Esophagus squamous epithelium (tissue), 5 donors: ENCODE data around the gene STK16. TPM values are rescaled to one million over a fixed set of nuclear protein-coding genes. Genes with fewer than 3 reads are reported as not detected.

Experiments
- DNase-seq: peaks from one replicate; lab custom pipeline; 2025; lab: John Stamatoyannopoulos, UW
- H3K27ac ChIP-seq, 4 donors: fragments of 200-600 bp; sonication (generic); one replicate each; pipeline ENCODE4 v1.5.1; 2016 to 2019; ENCODE audit warnings: mild to moderate bottlenecking in 1 of 4
- H3K27me3 ChIP-seq, 4 donors: fragments of 200-600 bp; sonication (generic); 1 replicate in 3 of 4; 2 replicates in 1 of 4; pipeline versions ENCODE4 v1.5.1 to v1.6.0; 2017 to 2021; ENCODE audit warnings: antibody characterized with exemption in 1 of 4
- H3K36me3 ChIP-seq, 3 donors: fragments of 200-600 bp; sonication (generic); one replicate each; pipeline ENCODE4 v1.5.1; 2016 to 2019
- H3K4me1 ChIP-seq, 3 donors: fragments of 200-600 bp; sonication (generic); one replicate each; pipeline ENCODE4 v1.5.1; 2017 to 2019
- H3K4me3 ChIP-seq, 4 donors: fragments of 200-600 bp; sonication (generic); 1 replicate in 3 of 4; 2 replicates in 1 of 4; pipeline ENCODE4 v1.5.1; 2016 to 2019; ENCODE audit warnings: mild to moderate bottlenecking in 2 of 4, moderate library complexity in 1 of 4
- H3K9me3 ChIP-seq, 3 donors: fragments of 200-600 bp; sonication (generic); one replicate each; pipeline ENCODE4 v1.5.1; 2016 to 2019
- POLR2A ChIP-seq, 4 donors: fragments of 450-650 bp; IDR thresholded peaks; one replicate each; pipeline ENCODE4 v1.6.1; 2017; ENCODE audit warnings: antibody characterized with exemption in 4 of 4, mild to moderate bottlenecking in 4 of 4, moderate library complexity in 3 of 4
- WGBS, 2 donors: methylation state at CpG; one replicate each; pipeline ENCODE4 v1.1.5; 2018; 5-methylcytosine and 5-hydroxymethylcytosine counted together
- intact Hi-C: fragments of 100-400 bp; cut with DNase I; formaldehyde crosslinking; loops from one replicate; pipeline ENCODE4 v1.15.0; 2022
- total RNA-seq, 4 donors: library from RNA; depleted of rRNA; stranded (reverse); fragments of >200 nt; gene quantifications; one replicate each; pipeline ENCODE4 v1.1.0, GENCODE V29; 2016
- TF ChIP-seq, protein P1 (sequence below), 6 experiments: fragments of 450-650 bp in 4 of 6; fragments of 200-600 bp in 2 of 6; sonication (generic) in 2 of 6; IDR thresholded peaks; one replicate each; pipeline ENCODE4 v1.5.1; 2016 to 2019; ENCODE audit warnings: antibody characterized with exemption in 6 of 6, mild to moderate bottlenecking in 4 of 6, moderate library complexity in 4 of 6
- donor health status: DM: yes; HTN: yes; CAD: no.

Gene STK16
- total RNA-seq, 4 donors from 2014 or later = 8.6 to 27.4 (median 19.3) TPM

DNA sequence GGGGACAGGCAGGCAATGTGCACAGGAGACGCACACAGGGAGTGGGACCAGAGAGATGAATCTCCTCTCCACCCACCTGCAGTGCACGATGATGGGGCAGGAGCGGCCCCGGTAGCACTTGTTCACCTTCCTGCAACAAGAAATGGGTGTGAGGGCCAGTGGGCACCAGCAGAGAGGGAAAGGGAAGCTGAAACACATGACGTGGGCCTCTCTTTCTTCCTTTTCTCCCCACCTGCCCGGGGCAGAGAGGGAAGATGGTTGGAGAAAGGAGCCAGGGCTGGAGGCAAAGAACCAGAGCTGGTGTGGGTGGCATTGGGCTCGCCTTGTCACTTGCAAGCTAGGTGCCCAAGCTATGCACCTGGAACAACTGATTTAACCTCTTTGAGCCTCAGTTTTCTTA, 46.1 kb downstream of the STK16 start:
- no peaks in the 10 kb centered on the region for H3K27me3 ChIP-seq
- 65 to 89% methylated on average over 3 to 6 of the region's 7 CpGs for WGBS, 2 donors
- no peaks in the 10 kb centered on the region for H3K36me3 ChIP-seq
- H3K4me1 ChIP-seq = peaks cover 20 to 58% (median 33%) of the 10 kb centered on the region in 3 donors
- H3K4me3 ChIP-seq = no peak overlapping the region
- intact Hi-C loops = no loop called here
- TF ChIP-seq, protein P1, sequence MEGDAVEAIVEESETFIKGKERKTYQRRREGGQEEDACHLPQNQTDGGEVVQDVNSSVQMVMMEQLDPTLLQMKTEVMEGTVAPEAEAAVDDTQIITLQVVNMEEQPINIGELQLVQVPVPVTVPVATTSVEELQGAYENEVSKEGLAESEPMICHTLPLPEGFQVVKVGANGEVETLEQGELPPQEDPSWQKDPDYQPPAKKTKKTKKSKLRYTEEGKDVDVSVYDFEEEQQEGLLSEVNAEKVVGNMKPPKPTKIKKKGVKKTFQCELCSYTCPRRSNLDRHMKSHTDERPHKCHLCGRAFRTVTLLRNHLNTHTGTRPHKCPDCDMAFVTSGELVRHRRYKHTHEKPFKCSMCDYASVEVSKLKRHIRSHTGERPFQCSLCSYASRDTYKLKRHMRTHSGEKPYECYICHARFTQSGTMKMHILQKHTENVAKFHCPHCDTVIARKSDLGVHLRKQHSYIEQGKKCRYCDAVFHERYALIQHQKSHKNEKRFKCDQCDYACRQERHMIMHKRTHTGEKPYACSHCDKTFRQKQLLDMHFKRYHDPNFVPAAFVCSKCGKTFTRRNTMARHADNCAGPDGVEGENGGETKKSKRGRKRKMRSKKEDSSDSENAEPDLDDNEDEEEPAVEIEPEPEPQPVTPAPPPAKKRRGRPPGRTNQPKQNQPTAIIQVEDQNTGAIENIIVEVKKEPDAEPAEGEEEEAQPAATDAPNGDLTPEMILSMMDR (IDR thresholded peaks at IDR 0.05) = no peak
- TF ChIP-seq POLR2A (IDR thresholded peaks at IDR 0.05) = no peak
- no peaks in the 10 kb centered on the region for H3K9me3 ChIP-seq
- no peak for DNase-seq
- H3K27ac ChIP-seq = no peak overlapping the region

DNA sequence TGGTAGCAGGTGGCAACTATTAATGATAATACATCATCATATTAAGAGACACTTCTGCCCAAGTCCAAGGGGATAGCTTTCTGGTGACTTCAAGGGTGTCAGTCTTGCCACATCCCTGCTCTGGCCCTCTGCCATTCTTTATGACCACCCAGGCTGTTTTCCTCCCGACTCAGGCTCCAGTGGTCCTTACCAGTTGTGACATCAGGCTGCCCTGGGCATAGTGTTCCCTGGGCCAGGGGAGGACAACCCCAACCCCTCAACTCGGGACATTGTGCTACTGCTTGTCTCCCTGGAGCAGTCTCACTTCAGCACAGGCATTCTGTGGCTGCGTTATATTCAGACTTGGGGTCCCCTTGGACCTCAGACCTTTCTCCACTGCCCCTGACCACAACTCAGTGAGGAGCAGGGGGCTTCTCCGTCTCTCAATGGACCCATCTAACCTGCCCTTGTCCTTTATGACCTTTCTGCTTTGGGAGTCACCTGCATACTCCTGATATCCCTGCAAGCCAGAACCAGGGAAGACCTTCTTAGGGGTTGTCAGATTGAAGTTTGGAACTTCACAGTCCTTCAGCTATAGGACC, 46.7 kb downstream of the STK16 start:
- H3K27me3 ChIP-seq = no peaks in the 10 kb centered on the region
- H3K9me3 ChIP-seq = no peaks in the 10 kb centered on the region
- intact Hi-C loops = no loop called here
- 68 to 77% methylated on average over 3 of the region's 4 CpGs for WGBS, 2 donors
- DNase-seq = no peak
- H3K4me3 ChIP-seq = no peak overlapping the region
- no peak for TF ChIP-seq POLR2A (IDR thresholded peaks at IDR 0.05)
- TF ChIP-seq, protein P1 (IDR thresholded peaks at IDR 0.05) = no peak
- H3K4me1 ChIP-seq = peaks cover 14 to 51% (median 29%) of the 10 kb centered on the region in 3 donors
- no peaks in the 10 kb centered on the region for H3K36me3 ChIP-seq
- no peak overlapping the region for H3K27ac ChIP-seq

DNA sequence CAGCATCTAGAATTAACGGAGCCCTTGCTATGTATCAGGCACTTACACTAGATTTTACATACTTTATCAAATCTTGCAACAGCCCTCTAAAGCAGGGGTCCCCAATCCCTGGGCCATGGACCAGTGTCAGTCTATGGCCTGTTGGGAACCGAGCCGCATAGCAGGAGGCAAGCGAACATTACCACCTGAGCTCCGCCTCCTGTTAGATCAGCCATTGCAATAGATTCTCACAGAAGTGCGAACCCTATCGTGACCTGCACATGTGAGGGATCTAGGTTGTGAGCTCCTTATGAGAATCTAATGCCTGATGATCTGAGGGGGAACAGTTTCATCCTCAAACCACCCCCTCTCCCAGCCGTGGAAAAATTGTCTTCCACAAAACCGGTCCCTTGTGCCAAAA, 47.3 kb downstream of the STK16 start:
- Histone ChIP-seq H3K36me3 (no peaks in the 10 kb centered on the region), H3K27ac (no peak overlapping the region), H3K27me3 (no peaks in the 10 kb centered on the region), H3K4me3 (no peak overlapping the region), H3K4me1 (peaks cover 12 to 45% (median 23%) of the 10 kb centered on the region in 3 donors), H3K9me3 (no peaks in the 10 kb centered on the region)
- TF ChIP-seq, protein P1 (IDR thresholded peaks at IDR 0.05) = no peak
- TF ChIP-seq POLR2A (IDR thresholded peaks at IDR 0.05) = no peak
- intact Hi-C loops = no loop called here
- no peak for DNase-seq
- 92% methylated on average over 9 of the region's 9 CpGs for WGBS, 2 donors

DNA sequence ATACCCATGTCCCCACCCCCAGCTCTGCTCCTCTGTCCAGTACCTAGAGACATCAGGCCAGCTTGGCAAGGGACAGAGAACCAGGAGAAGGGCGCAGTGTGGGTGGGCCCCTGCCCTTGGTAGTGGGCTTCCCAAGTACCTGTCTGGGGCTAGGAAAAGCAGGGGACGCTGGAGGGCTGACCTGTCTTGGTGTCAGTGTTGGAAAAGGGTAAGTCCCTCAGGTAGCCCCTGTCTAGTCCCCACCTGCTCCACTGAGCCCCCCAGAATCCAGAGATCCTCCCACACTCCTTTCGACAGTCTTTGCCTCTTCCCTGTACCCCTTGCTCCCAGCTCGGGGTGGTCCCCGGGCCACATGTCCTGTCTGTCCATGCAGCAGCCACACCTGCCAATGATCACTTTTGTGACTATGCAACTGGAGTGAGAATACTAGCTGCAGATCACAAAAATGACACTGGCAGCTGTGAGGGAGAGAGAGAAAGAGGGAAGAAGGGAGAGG, 48.5 kb downstream of the STK16 start:
- 88 to 100% methylated on average over 1 to 4 of the region's 5 CpGs for WGBS, 2 donors
- no peak overlapping the region for H3K4me3 ChIP-seq
- no peak for DNase-seq
- H3K27ac ChIP-seq = peak overlapping the region in 2 of 4 donors; percentile 86
- peaks cover 14 to 38% (median 23%) of the 10 kb centered on the region in 3 donors for H3K4me1 ChIP-seq
- intact Hi-C loops = no loop called here
- no peaks in the 10 kb centered on the region for H3K36me3 ChIP-seq
- no peaks in the 10 kb centered on the region for H3K27me3 ChIP-seq
- no peaks in the 10 kb centered on the region for H3K9me3 ChIP-seq
- TF ChIP-seq, protein P1 (IDR thresholded peaks at IDR 0.05) = no peak
- TF ChIP-seq POLR2A (IDR thresholded peaks at IDR 0.05) = no peak
